ENCODE results near the gene RANGRF. TPM values are rescaled to one million over a fixed set of nuclear protein-coding genes. Genes with fewer than 3 reads are reported as not detected.

Gene RANGRF
- total RNA-seq, 1 donor from 2014 or later: 22.0 TPM

GRCh38 chr17:8289103-8289397 is 580 bp downstream of the RANGRF start:
- Mint-ChIP-seq H3K27me3 (ENCODE audit: unreplicated experiment) (peaks cover 7% of the 10 kb centered on the region), H3K4me1 (ENCODE audit: unreplicated experiment) (peaks cover 11% of the 10 kb centered on the region), H3K36me3 (ENCODE audit: low read depth, unreplicated experiment) (peaks cover 10% of the 10 kb centered on the region), H3K4me3 (ENCODE audit: unreplicated experiment) (peak overlapping the region; percentile 96), H3K27ac (ENCODE audit: unreplicated experiment) (no peak overlapping the region), H3K9me3 (ENCODE audit: unreplicated experiment) (no peaks in the 10 kb centered on the region)
- DNase-seq (ENCODE audit: low spot score): peak; percentile 74
- TF ChIP-seq CTCF (IDR thresholded peaks at IDR 0.05; ENCODE audit: unreplicated experiment): no peak

GRCh38 chr17:8290043-8290442 is 1.6 kb downstream of the RANGRF start:
- no peak for DNase-seq (ENCODE audit: low spot score)
- H3K27ac Mint-ChIP-seq (ENCODE audit: unreplicated experiment): peak overlapping the region; percentile 3
- H3K27me3 Mint-ChIP-seq (ENCODE audit: unreplicated experiment): peaks cover 11% of the 10 kb centered on the region
- TF ChIP-seq CTCF (IDR thresholded peaks at IDR 0.05; ENCODE audit: unreplicated experiment): no peak
- peak overlapping the region; percentile 74 for H3K4me3 Mint-ChIP-seq (ENCODE audit: unreplicated experiment)
- peaks cover 10% of the 10 kb centered on the region for H3K36me3 Mint-ChIP-seq (ENCODE audit: low read depth, unreplicated experiment)
- peaks cover 17% of the 10 kb centered on the region for H3K4me1 Mint-ChIP-seq (ENCODE audit: unreplicated experiment)
- no peaks in the 10 kb centered on the region for H3K9me3 Mint-ChIP-seq (ENCODE audit: unreplicated experiment)

DNA sequence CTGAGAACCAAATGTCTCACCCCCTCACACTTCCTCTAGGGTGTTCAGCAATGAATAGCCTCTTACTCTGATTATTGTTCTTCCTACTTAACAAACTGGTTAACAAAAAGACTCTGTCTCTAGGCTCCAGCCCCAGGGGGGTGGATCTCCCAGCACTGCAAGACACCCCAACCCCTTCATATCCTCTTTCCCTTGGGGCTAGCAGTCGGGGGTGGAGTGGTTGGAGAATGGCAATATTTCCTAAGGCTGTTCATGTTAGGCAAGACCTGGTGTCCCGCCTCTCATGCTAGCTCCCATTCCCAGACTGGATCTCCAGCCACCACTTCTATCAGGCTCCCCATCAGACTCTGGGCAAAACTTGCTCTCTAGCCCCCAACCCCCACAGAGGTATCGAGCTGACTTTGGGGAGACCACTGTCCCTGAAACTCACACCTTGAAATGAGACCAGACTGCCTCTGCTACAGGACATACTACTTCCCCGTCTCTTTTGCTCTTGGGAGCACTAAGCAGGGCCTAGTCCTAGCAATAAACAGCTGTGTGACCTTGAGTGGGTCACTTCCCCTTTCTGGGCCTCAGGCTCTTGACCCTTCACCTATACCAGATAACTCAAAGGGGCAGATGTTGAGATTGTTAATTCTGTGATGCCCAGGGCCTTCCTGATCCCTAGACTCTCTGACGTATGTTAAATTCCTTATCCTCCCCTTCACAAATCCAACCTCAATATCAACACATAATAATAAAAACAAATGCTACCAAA is 4.3 kb downstream of the RANGRF start:
- no peak for TF ChIP-seq CTCF (IDR thresholded peaks at IDR 0.05; ENCODE audit: unreplicated experiment)
- peaks cover 10% of the 10 kb centered on the region for H3K36me3 Mint-ChIP-seq (ENCODE audit: low read depth, unreplicated experiment)
- no peak for DNase-seq (ENCODE audit: low spot score)
- H3K4me3 Mint-ChIP-seq (ENCODE audit: unreplicated experiment): peak overlapping the region; percentile 25
- no peaks in the 10 kb centered on the region for H3K9me3 Mint-ChIP-seq (ENCODE audit: unreplicated experiment)
- H3K27me3 Mint-ChIP-seq (ENCODE audit: unreplicated experiment): peaks cover 11% of the 10 kb centered on the region
- H3K27ac Mint-ChIP-seq (ENCODE audit: unreplicated experiment): peak overlapping the region; percentile 5
- H3K4me1 Mint-ChIP-seq (ENCODE audit: unreplicated experiment): peaks cover 17% of the 10 kb centered on the region

GRCh38 chr17:8294361-8294760 is 5.9 kb downstream of the RANGRF start:
- no peak for TF ChIP-seq CTCF (IDR thresholded peaks at IDR 0.05; ENCODE audit: unreplicated experiment)
- Mint-ChIP-seq H3K4me1 (ENCODE audit: unreplicated experiment) (peaks cover 17% of the 10 kb centered on the region), H3K27me3 (ENCODE audit: unreplicated experiment) (peaks cover 11% of the 10 kb centered on the region), H3K36me3 (ENCODE audit: low read depth, unreplicated experiment) (peaks cover 10% of the 10 kb centered on the region), H3K27ac (ENCODE audit: unreplicated experiment) (no peak overlapping the region), H3K4me3 (ENCODE audit: unreplicated experiment) (peak overlapping the region; percentile 89), H3K9me3 (ENCODE audit: unreplicated experiment) (no peaks in the 10 kb centered on the region)
- DNase-seq (ENCODE audit: low spot score): no peak

GRCh38 chr17:8294814-8295316 is 6.4 kb downstream of the RANGRF start:
- H3K4me3 Mint-ChIP-seq (ENCODE audit: unreplicated experiment): peak overlapping the region; percentile 89
- no peaks in the 10 kb centered on the region for H3K9me3 Mint-ChIP-seq (ENCODE audit: unreplicated experiment)
- peaks cover 17% of the 10 kb centered on the region for H3K4me1 Mint-ChIP-seq (ENCODE audit: unreplicated experiment)
- DNase-seq (ENCODE audit: low spot score): no peak
- no peak for TF ChIP-seq CTCF (IDR thresholded peaks at IDR 0.05; ENCODE audit: unreplicated experiment)
- peak overlapping the region; percentile 43 for H3K27ac Mint-ChIP-seq (ENCODE audit: unreplicated experiment)
- H3K27me3 Mint-ChIP-seq (ENCODE audit: unreplicated experiment): peaks cover 9% of the 10 kb centered on the region
- H3K36me3 Mint-ChIP-seq (ENCODE audit: low read depth, unreplicated experiment): peaks cover 9% of the 10 kb centered on the region
